Bronchial epithelial cell (primary cell): ENCODE results near the gene RPTOR. TPM values are rescaled to one million over a fixed set of nuclear protein-coding genes. Genes with fewer than 3 reads are reported as not detected.

Experiments
- DNase-seq: peaks from one replicate; pipeline ENCODE4 v3.0.0-alpha.2; 2010; ENCODE audit warnings: low read depth
- FAIRE-seq: peaks from 2 replicates; lab custom pipeline; 2011; peaks lifted over from hg19 to GRCh38; lab: Jason Lieb, UNC
- H3K27me3 ChIP-seq: 2 replicates; pipeline ENCODE4 v1.5.1; 2011; ENCODE audit warnings: low read length; ENCODE audit not compliant: control insufficient read depth, insufficient read depth
- H3K36me3 ChIP-seq: 2 replicates; pipeline ENCODE4 v1.5.1; 2011; ENCODE audit warnings: low read length; ENCODE audit not compliant: control insufficient read depth, insufficient read depth
- H3K4me3 ChIP-seq: 2 replicates; pipeline ENCODE4 v1.5.1; 2011; ENCODE audit warnings: mild to moderate bottlenecking, low read depth, low read length, control low read depth
- CTCF ChIP-seq: IDR thresholded peaks from 2 replicates; pipeline ENCODE4 v1.5.1; 2011; ENCODE audit warnings: mild to moderate bottlenecking, moderate library complexity, low read length, control low read depth, inconsistent platforms; ENCODE audit not compliant: insufficient read depth, severe bottlenecking
- total RNA-seq: library from RNA; depleted of rRNA; stranded (reverse); fragments of >200 nt; gene quantifications from 2 replicates; pipeline ENCODE4 v1.2.1, GENCODE V29; 2014

RPTOR gene
- total RNA-seq, 1 donor from 2014 or later = 14.0 TPM

GRCh38 chr17:80517641-80518040 lies 27.0 kb upstream of the RPTOR start:
- Histone ChIP-seq H3K27me3 (no peaks in the 10 kb centered on the region), H3K4me3 (no peak overlapping the region), H3K36me3 (no peaks in the 10 kb centered on the region)
- FAIRE-seq = no peak
- DNase-seq = peak; percentile 49
- TF ChIP-seq CTCF = no peak

GRCh38 chr17:80518392-80518791 lies 26.2 kb upstream of the RPTOR start:
- no peak for TF ChIP-seq CTCF
- FAIRE-seq = no peak
- Histone ChIP-seq H3K36me3 (no peaks in the 10 kb centered on the region), H3K4me3 (no peak overlapping the region), H3K27me3 (no peaks in the 10 kb centered on the region)
- DNase-seq = no peak

GRCh38 chr17:80519091-80519781 lies 25.4 kb upstream of the RPTOR start:
- Histone ChIP-seq H3K36me3 (no peaks in the 10 kb centered on the region), H3K4me3 (no peak overlapping the region), H3K27me3 (no peaks in the 10 kb centered on the region)
- TF ChIP-seq CTCF = no peak
- no peak for DNase-seq
- FAIRE-seq = no peak

- TF ChIP-seq CTCF = no peak
- Histone ChIP-seq H3K36me3 (no peaks in the 10 kb centered on the region), H3K27me3 (no peaks in the 10 kb centered on the region), H3K4me3 (no peak overlapping the region)
- peak; percentile 18 for FAIRE-seq
- DNase-seq = no peak
Measured at GRCh38 chr17:80520810-80521455, 23.7 kb upstream of the RPTOR start.

- FAIRE-seq = no peak
Measured at GRCh38 chr17:80523054-80523744, 21.4 kb upstream of the RPTOR start.

More at GRCh38 chr17:80523054-80523744, 21.4 kb upstream of the RPTOR start:
- Histone ChIP-seq H3K36me3 (no peaks in the 10 kb centered on the region), H3K4me3 (no peak overlapping the region), H3K27me3 (no peaks in the 10 kb centered on the region)
- TF ChIP-seq CTCF = no peak
- no peak for DNase-seq
